Epithelial cell of esophagus (primary cell): ENCODE measurements around the gene PDIA2.

ENCODE experiments used
- DNase-seq: peaks from one replicate; pipeline ENCODE4 v3.0.0; 2010; ENCODE audit warnings: low read depth
- H3K4me3 ChIP-seq: 2 replicates; pipeline ENCODE4 v1.5.1; 2011; ENCODE audit warnings: mild to moderate bottlenecking, low read length, control low read depth
- CTCF ChIP-seq: IDR thresholded peaks from 2 replicates; pipeline ENCODE4 v1.5.1; 2011; ENCODE audit warnings: low read depth, mild to moderate bottlenecking, low read length, control low read depth, inconsistent platforms; ENCODE audit not compliant: insufficient read depth; ENCODE audit errors: missing control alignments

PDIA2 gene

GRCh38 chr16:283033-283805 lies at the start of gene PDIA2:
TSS of gene PDIA2 (plus strand) at chr16:283164. CDS start at chr16:283170, 6 bp downstream.
- DNase-seq: no peak
- TF ChIP-seq CTCF: no peak
- no peak within 1 kb of the TSS for H3K4me3 ChIP-seq

GRCh38 chr16:234468-235305 lies 48.3 kb upstream of the PDIA2 start, which contains the start of gene FAM234A:
TSS of gene FAM234A (plus strand) at chr16:234821. CDS start at chr16:254414, 19,593 bp downstream.
- peak; percentile 93 for DNase-seq
- TF ChIP-seq CTCF: peak; percentile 39
- H3K4me3 ChIP-seq: peak within 1 kb of the TSS; percentile 93

- H3K4me3 ChIP-seq: no peak overlapping the region
- no peak for DNase-seq
- no peak for TF ChIP-seq CTCF
Measured at GRCh38 chr16:239948-240277, 43.1 kb upstream of the PDIA2 start.

GRCh38 chr16:240559-240958 lies 42.4 kb upstream of the PDIA2 start:
- no peak for TF ChIP-seq CTCF
- no peak overlapping the region for H3K4me3 ChIP-seq
- no peak for DNase-seq

- no peak for TF ChIP-seq CTCF
- DNase-seq: no peak
Measured at GRCh38 chr16:242281-242680, 40.7 kb upstream of the PDIA2 start.

GRCh38 chr16:243348-243747 lies 39.6 kb upstream of the PDIA2 start:
- TF ChIP-seq CTCF: no peak
- no peak overlapping the region for H3K4me3 ChIP-seq
- DNase-seq: no peak

More at GRCh38 chr16:242281-242680, 40.7 kb upstream of the PDIA2 start:
- H3K4me3 ChIP-seq: no peak overlapping the region
